GM19397 (cell line): ENCODE results near the gene HEXIM1.
"Not testable (repeated sequence)": the region's sequence is repeated elsewhere in the genome, so short reads cannot be mapped to it uniquely, and the experiment has no call there.

ENCODE experiments used
- ATAC-seq: cut with Tn5 transposase; IDR thresholded peaks from one replicate; pipeline ENCODE4 v1.9.1; 2021; ENCODE audit warnings: mild to moderate bottlenecking, moderate library complexity; ENCODE audit not compliant: unreplicated experiment

The HEXIM1 gene

DNA sequence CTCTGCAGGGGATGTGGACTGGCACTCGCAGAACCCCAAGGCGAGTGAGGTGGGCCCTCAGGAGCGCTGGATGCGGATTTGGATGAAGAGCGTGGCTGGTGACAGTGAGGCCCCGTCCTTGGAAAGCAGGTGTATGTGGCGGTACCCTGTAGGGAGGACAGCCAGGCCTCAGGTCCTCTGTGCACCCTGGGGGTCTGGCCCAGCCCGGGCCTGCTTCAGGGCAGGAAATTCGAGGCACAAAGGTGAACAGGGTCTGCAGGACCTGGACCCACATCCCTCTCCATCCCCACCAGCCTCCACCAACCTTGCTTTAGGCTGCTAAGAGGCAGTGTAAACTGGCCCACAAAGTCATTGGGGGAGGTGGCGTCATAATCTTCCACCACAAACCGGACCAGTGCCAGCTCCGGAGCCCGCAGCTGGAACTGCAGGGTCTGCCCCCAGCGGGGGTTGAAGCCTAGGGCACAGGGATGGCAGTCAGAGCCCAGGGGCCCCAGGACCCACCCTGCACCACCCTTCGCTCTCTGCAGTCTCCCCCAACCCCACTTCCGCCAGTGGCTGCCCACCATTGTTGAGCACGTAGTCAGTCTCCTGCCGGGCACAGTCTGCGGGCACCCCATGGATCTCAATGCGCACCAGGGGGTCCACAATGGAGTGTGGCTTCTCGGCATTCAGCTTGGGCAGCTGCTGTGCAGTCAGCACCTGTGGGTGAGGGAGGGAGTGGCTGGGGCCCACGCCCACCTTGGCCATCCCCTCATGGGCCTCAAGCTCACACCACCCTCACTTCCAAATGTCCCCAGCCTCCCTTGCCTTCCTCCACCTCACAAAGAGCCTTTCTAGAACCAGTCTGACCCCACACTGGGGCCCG is 35.5 kb upstream of the HEXIM1 start:
- ATAC-seq = no peak

DNA sequence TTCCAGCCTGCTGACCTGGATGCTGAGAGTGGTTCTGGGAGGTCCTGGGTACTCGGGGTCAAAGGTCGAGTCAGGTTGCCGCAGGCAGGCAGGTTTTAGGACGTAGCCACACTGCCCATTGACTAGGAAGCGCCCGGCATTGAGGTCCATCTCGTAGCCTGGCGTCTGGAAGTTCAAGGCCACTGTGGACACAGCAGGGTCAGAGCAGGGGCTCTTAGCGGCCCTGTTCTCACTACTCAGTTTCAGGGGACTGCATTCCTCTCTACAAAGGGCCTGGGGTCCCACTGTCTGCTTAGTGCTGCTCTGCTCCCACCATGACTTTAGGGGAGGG is 34.9 kb upstream of the HEXIM1 start:
- no peak for ATAC-seq

DNA sequence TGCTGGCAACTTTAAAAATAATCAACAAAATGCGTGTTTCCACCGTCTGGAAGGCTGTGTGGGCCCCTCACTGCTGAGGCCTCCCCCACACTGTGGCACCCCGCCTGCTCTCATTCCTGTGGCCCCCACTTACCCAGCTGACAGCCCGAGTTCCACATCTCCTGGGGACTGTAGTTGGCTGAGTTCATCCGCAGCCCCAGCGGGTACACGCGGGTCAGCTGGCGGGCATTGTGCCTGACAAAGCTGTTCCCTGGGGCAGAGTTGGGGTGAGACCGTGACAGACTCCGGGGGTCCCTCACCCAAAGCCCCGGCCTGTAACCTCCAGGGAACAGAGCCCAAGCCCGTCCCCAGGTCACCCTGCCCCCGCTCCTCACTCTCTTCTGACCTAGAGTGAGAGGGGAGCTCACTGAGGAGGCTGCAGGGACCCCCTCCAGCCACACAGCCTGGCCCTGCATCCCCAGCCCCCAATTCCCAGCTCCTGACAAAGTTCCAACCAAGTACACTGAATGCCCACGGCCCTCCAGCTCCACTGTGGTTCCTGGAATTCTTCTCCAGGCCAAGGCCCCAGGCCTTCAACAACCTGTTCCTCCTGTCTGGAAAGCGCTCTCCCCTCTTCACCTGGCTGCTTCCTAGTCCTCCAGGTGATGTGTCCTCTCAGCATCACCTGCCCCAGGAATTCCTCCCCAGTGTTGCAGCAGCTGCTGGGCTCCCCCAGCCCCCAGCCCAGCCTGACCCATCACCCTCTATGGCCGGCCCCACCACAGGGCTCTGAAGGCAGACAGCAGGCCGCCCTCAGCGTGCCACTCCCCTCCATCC is 34.0 kb upstream of the HEXIM1 start:
- no peak for ATAC-seq

DNA sequence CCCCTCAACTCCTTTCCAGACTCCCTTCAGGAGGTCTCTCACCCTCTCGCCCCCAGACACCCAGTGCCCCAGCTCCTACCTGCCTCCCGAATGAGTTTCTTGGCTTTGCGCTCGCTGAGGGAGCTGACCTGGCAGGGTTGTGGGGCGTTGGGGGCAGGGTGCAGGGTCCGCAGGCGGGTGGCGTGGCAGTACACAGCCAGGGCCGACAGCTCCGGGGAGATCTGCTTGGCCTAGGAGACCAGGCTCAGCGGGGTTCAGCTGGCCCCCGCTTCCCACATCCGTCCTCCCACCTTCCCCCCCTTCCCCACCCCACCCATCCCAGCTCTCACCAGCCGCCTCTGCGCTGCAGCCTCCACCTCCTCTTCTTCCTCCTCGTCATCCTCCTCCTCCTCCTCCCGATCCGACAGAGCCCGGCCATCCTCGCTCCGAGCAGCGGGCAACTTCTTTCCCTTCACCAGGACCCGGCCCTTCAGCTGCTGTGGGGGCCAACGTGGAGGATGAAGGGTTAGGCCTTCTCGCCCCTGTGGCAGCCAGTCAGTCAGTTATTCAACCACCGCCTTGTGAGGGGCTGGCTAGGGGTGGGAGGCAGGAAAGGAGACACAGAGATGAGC is 33.2 kb upstream of the HEXIM1 start:
- ATAC-seq = no peak

DNA sequence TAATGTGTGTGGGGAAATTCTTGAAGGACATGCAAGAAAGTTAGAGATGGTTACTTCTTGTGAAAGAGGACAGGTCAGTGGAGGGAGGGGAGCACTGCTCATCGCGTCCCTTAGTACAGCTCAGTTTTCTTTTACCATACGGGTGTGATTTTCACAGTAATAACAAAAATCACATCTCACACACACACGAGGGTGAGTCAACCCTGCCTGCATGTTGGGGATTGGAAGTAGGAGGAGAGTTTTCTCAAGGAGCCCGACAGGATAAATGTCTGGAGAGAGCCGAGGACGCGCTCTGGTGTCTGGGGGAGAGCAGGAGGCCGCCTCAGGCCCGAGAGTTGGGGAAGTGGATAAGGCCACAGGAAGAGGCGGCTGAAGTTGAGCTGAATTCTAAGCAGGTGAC is 32.4 kb upstream of the HEXIM1 start:
- no peak for ATAC-seq

DNA sequence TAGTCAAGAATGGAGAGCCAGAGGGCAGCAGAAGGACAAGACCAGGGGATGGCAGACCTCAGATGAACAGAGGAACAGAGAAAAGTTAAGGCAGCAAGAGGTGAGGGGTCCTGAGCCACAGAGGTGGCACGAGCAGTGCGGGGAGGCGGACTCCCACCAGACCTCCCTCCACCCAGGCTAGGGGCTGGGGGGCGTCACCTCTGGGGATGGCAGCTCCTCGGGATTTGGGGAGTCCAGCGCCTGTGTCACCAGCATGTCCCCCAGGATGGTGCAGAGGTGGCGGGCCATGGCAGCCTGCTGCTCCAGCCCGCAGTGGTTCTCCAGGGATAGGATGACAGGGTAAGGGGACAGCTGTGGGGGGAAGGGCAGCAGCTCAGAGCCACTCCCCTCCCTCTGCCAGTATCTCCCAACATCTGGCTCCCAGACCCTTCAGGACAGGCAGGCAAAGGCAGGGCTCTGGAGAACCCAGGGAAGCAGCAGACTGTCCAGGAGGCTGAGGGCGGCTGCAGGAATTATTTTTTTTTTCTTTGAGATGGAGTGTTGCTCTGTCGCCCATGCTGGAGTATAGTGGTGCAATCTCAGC is 31.8 kb upstream of the HEXIM1 start:
- no peak for ATAC-seq

DNA sequence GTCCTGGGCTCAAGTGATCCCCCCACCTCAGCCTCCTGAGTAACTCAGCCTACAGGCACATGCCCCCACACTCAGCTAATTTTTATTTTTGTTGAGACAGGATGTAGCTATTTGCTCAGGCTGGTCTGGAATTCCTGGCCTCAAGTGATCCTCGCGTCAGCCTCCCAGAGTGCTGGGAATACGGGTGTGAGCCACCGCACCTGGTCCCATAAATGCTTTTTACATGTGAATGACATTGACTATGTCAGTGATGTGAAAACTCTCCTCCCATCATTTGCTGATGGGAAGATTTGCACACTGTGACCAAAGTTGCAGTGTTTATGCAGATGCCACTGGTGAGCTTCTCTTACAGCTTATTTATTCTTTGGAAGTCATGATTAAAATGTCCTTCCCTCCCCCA is 30.9 kb upstream of the HEXIM1 start:
- no peak for ATAC-seq

DNA sequence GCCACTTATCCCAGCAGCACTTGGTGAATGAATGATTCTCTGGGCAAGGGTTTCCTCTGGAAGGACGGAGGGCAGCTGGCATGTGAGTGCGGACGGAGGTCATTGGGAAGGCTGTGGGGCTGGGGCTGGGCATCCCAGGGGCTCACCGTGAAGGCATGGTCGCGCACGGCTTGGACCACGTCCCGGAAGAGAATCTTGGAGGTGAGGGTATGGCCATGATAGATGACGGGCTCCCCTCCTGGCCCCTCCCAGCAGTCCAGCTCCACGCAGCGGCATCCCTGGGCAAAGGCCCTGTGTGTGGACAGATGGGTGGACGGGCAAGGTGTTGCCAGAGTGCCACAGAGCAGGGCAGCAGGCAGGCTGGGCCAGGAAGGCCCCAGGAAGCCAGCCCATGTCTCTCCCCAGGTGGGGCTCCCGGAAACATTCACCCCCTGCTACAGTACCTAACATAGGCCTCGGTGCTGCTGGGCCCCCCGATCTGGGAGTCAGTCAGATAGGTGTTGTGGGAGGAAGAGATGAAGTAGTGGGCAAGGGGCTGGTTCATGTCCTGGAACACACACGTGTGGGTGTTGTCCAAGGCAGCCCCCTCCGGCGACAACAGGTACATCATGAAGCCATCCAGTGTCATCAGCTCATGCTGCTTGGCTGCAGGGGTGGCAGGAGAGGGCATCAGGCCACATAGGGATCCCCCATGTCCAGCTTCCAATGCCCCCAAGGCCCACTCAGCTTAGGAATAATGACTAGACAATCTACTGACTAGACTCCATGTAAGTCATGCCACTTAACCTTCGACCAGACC is 30.2 kb upstream of the HEXIM1 start:
- no peak for ATAC-seq

DNA sequence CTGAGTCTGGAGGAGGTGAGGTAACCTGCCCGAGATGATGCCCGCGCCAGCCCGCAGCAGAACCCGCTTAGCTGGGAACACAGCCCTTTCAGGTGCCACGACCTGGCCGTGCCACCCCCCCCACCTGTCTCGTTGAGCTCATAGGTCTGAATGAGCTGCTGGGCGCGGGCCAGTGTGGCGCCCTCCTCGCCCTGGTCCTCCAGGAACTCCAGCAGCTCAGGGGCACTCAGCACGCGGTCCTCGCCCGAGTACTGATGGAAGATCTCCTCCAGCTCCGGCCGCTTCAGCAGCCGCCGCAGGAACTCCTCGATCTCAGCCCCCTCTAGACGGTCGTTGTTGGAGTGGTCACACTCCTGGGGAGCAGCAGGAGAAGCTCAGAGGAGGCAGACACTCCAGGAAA is 29.6 kb upstream of the HEXIM1 start:
- no peak for ATAC-seq

DNA sequence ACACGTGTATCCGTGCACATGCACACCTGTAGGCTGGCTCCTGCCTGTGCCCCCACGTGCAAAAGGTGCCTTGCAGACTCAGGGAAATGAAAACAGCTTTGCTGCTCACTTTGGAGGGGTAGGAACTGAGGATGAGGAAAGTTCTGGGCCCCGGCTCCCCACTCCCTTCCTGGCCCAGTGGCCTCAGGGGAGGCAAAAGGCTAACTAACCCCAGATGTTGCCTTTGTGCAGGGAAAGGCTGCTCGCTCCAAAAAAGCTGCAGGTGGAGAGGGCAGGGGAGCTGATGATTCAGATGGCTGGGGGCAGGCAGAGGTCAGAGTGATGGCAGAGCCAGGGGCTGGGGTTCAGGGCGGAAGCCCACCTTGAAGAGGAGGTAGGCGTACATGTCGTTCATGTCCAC is 28.3 kb upstream of the HEXIM1 start:
- no peak for ATAC-seq

DNA sequence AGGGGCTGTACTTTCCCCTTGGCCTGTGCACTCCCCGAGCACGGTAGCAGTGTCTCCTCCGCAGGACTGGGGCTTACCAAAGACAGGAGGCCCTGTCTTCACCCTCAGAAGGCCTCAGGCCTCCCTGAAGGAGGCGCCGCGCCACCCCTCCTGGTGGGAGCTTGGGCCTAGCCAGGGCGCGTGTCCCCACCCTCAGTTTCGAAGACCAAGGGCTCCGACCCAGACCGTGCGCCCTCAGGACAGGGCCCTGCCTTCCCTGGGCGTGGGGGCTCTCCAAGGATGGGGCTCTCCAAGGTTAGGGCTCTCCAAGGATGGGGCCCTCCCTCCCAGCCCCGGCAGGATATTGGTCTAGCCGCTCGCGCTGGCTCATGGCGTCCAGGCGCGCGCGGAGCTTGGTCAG is 27.7 kb upstream of the HEXIM1 start:
- no peak for ATAC-seq

DNA sequence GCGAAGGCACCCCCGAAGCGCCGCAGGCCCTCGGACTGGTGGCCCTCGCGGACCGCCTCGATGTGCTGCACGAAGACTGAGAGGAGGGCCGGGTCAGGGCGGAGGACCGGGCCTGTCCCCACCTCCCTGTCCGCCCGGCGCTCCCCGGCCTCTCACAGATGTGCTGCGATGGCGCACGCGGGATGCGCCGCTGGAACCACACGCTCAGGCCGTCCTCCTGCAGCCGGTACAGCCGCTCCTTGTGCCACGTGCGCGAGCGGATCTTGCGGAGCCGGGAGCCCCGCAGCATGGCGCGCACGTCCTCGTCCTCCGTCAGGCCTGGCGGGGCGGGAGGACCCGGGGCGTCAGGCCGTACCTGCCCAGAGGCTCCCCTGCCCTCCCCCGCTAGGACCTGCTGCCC is 27.2 kb upstream of the HEXIM1 start:
- no peak for ATAC-seq

DNA sequence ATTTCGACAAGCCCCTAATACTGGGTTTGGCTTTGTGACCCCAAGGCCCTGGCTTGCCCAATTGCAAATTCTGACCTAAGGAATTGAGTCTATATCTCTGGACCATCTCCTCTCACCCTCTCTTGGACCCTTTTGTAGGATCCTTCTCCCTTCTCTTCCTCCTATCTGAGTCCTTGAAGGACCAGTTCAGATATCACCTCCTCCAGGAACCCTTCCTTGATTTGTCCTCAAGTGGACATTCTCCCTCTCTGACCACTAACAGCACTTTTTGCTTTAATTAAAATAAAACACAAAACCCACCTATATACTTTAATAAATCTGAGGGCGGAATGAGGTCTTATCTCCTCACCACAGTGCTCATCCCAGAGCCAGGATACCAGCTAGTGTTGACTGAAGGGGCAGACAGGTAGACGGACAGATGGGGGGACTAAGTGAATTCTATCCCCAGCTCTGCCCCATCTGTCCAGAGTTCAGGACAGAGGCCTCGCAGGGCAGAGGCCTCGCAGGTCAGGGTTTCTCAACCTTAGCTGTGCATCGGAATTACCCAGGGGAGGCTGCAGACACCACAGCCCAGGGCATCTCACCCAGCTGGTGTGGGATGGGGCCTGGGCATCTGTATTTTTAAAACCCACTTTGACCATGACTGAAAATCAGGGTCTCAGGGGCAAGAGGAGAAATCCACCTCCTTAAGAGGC is 25.1 kb upstream of the HEXIM1 start:
- no peak for ATAC-seq

DNA sequence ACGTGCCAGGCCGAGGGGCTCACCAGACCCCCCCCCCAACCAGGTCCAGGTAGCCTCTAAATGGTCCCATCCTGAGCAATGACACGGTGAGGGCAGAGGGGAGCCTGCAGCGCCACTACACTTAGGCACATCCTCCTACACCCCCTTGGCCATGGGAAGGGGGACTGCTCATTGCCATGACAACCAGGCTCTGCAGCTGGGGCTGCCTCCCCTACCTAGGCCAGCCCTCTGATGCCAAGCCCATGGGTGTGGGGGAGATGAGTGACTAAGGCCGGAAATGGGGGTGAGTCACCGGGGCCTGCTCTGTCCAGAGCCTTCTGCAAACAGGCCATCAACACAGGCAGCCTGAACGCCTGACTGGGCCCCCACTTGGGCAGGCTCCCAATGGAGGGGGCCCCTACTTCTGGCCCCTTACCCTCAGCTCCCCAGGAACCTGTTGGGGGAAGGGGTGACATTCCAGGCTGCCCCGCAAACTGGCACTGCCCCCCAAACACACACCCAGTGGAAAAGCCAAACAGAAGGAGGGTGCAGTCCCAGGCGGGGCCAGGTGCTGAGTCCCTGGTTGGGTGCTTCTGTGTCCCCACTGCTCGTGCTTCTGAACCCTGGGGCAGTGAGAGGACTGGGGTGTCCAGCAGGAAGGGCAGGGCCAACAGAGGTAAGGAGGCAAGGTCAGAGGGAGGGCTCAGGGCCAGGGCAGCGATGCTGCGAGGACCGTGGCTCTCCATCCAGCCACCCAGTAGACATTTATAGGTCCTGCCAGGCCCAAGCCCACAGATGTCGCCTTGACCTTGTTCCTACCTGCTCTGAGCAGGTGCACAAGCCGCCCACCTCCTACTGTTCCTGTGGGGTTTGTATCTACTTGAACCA is 24.1 kb upstream of the HEXIM1 start:
- ATAC-seq = no peak

DNA sequence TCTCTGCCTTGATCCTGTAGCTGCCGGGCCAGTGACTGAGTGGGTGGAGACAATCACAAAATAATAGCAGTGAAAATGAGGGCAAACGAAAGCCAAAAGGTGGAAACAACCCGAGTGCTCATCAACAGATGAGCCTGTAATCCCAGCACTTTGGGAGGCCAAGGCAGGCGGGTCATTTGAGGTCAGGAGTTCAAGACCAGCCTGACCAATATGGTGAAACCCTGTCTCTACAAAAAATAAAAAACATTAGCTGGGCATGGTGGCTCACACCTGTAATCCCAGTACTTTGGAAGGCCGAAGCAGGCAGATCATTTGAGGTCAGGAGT is 23.5 kb upstream of the HEXIM1 start:
- not testable (repeated sequence) for ATAC-seq

DNA sequence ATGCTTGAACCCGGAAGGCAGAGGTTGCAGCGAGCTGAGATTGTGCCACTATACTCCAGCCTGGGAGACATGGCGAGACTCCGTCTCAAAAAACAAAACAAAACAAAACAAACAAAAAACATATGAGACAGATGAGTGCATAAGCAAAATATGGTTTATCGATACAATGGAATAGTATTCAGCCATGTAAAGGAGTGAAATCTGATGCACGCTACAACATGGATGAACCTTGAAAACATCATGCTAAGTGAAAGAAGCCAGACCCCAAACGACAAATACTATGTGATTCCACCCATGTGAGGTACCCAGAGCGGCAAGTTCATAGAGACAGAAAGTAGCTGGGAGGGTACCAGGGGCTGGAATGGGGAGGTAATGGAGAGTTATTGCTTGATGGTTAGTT is 22.8 kb upstream of the HEXIM1 start:
- no peak for ATAC-seq

DNA sequence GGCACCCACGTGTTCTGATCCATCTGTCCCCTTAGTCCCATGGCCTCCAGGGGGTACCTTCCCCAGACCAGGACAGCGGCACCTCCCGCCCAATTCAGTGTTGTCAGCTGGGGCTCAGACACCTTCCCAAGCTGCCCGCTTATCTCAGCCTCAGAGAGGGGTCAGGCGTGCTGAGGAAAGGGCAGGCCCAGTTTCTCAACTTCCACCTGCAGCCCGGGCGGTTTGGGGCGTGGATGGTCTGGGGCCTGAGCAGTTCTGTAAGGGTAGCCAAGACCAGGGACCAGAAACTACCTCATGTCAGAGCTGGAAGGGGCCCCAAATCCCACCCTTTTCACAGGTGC is 21.1 kb upstream of the HEXIM1 start:
- no peak for ATAC-seq

DNA sequence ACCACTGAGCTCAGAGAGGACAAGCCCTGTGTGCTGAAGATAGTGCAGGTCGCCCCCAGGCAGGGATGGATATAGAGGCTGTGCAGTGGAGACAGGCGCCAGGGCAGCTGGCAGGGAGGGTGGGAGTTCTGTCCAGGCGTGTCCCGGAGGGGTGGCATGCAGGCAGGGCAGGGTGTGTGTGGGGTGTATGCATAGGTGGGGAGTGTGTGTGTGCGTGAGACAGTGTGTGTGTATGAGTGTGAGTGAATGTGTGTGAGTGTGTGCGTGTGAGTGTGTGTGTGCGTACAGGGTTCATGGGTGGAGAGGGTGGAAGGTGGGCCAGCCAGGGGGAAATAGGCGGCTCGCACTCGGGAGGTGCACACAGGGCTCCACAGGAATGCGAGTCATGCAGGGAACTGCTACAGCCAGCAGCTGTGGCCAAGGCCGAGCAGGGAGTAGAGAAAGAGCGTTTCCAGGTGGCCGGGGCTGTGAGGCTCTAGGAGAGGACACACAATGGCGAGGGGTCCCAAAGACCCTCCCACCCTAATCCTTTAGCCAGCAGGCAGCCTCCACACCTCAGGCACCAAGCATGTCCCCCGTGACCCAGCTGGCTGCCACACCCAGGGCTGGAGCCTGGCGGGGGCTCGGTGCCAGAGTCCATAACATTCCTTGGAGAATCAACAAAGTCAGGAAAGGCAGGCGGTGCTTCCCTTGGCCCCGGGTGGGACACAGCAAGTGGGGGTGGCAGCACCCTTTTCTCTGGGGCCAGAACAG is 20.6 kb upstream of the HEXIM1 start:
- no peak for ATAC-seq

DNA sequence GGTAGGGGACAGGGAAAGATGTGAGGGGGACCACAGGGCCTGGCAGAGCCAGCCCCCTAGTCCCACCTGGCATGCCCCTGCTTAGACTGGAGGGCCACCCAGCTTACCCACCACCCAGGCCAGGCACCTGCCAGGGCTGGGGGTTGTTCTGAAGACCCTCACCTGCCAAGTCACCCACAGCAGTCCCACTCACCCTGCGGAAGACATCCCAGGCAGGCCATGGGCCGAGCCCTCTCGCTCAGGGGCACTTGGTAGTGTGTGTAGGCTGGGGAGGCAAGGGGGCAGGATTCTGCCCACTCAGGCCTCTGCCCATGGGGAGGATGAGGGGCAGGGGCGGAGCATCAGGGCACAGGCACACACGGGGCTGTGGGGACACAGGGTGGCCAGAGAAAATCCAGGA is 19.9 kb upstream of the HEXIM1 start:
- no peak for ATAC-seq
